GM18951 (cell line): ENCODE measurements around the gene ENKUR.

Experiments
- POLR2A ChIP-seq: IDR thresholded peaks from 4 replicates; pipeline ENCODE4 v1.6.1; 2011; ENCODE audit warnings: mild to moderate bottlenecking; ENCODE audit not compliant: insufficient read length, insufficient read depth; ENCODE audit errors: extremely low read depth
- in situ Hi-C: fragments of 300-500 bp; cut with MboI; formaldehyde crosslinking; loops from one replicate; pipeline ENCODE4 v1.12.0; 2022; ENCODE audit warnings: low sequenced_read_pairs, mixed read lengths, inconsistent platforms; ENCODE audit not compliant: unreplicated experiment

Gene ENKUR

GRCh38 chr10:24952707-24953645, 63.0 kb downstream of the ENKUR start:
- TF ChIP-seq POLR2A: no peak
- in situ Hi-C loops: no loop called here

- TF ChIP-seq POLR2A: no peak
- in situ Hi-C loops: no loop called here
These were observed 63.7 kb downstream of the ENKUR start, which contains the start of gene PRTFDC1 for GRCh38 chr10:24952143-24952706. TSS of gene PRTFDC1 (minus strand) at chr10:24952606. CDS start at chr10:24952575, 31 bp downstream.

GRCh38 chr10:24951201-24952142, 64.5 kb downstream of the ENKUR start:
- no peak for TF ChIP-seq POLR2A
- in situ Hi-C loops: no loop called here

- in situ Hi-C loops: no loop called here
- TF ChIP-seq POLR2A: no peak
These were observed 65.5 kb downstream of the ENKUR start for GRCh38 chr10:24950439-24950838.

- no peak for TF ChIP-seq POLR2A
- in situ Hi-C loops: no loop called here
These were observed 66.3 kb downstream of the ENKUR start for GRCh38 chr10:24949616-24950015.

GRCh38 chr10:24947304-24948097, 68.5 kb downstream of the ENKUR start:
- TF ChIP-seq POLR2A: no peak
- in situ Hi-C loops: no loop called here

- in situ Hi-C loops: no loop called here
- TF ChIP-seq POLR2A: no peak
These were observed 71.3 kb downstream of the ENKUR start for GRCh38 chr10:24944512-24945255.

GRCh38 chr10:24938525-24938924, 77.4 kb downstream of the ENKUR start:
- no peak for TF ChIP-seq POLR2A
- in situ Hi-C loops: no loop called here

GRCh38 chr10:24938076-24938475, 77.9 kb downstream of the ENKUR start:
- TF ChIP-seq POLR2A: no peak
- in situ Hi-C loops: no loop called here

GRCh38 chr10:24935504-24936292, 80.3 kb downstream of the ENKUR start:
- in situ Hi-C loops: no loop called here
- TF ChIP-seq POLR2A: no peak
